NCI-H2227 (cell line): ENCODE results near the gene FADD.

ENCODE experiments used
- DNase-seq: peaks from one replicate; lab custom pipeline; 2025; ENCODE audit not compliant: unreplicated experiment; lab: John Stamatoyannopoulos, UW

The FADD gene

DNA sequence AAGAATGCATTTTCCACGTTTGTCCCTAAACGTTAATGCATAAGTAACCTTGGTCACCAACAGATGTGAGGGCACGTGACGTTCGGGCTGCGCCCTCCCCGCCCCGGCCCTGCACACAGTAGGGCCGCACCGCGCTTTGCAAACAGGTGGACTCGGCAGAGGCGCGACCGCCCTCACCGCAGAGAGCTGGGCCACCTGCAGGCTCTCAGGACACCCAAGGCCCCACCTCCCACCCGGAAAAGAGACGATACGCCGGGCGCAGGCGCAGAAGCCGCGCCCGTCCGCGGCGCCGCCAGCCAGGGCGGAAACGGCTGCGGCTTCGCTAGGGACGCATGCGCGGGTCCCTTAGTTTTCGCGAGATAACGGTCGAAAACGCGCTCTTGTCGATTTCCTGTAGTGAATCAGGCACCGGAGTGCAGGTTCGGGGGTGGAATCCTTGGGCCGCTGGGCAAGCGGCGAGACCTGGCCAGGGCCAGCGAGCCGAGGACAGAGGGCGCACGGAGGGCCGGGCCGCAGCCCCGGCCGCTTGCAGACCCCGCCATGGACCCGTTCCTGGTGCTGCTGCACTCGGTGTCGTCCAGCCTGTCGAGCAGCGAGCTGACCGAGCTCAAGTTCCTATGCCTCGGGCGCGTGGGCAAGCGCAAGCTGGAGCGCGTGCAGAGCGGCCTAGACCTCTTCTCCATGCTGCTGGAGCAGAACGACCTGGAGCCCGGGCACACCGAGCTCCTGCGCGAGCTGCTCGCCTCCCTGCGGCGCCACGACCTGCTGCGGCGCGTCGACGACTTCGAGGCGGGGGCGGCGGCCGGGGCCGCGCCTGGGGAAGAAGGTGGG is at the start of gene FADD:
Gene FADD, plus strand, starts transcription at position 377 of the 831 bp plus-strand sequence. Its CDS starts 164 bp downstream, at position 541.
- peak; percentile 98 for DNase-seq

- DNase-seq = no peak
Measured at GRCh38 chr11:70155386-70155785, 47.7 kb upstream of the FADD start.

GRCh38 chr11:70156291-70157037 is 46.6 kb upstream of the FADD start:
- no peak for DNase-seq

DNA sequence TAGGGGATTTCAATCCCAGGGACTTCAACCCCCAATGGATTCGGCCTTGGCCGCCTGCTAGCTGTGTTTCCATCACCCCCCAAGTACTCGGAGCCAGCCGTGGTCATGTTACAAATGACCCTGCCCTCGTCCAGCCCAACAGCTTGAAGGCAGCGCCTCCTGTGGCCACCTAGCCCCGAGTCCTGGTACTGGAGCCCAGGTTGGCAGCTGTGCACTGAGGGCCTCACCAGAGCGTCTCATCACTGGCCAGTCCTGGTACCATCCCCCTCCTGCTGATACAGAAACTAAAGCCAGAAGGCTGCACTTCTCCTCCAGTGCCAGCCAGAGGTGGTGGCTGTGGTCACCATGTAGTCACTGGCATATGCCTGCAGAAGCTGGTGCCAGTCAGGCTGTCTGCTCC is 44.9 kb upstream of the FADD start:
- no peak for DNase-seq

GRCh38 chr11:70158757-70159389 is 44.2 kb upstream of the FADD start:
- no peak for DNase-seq

DNA sequence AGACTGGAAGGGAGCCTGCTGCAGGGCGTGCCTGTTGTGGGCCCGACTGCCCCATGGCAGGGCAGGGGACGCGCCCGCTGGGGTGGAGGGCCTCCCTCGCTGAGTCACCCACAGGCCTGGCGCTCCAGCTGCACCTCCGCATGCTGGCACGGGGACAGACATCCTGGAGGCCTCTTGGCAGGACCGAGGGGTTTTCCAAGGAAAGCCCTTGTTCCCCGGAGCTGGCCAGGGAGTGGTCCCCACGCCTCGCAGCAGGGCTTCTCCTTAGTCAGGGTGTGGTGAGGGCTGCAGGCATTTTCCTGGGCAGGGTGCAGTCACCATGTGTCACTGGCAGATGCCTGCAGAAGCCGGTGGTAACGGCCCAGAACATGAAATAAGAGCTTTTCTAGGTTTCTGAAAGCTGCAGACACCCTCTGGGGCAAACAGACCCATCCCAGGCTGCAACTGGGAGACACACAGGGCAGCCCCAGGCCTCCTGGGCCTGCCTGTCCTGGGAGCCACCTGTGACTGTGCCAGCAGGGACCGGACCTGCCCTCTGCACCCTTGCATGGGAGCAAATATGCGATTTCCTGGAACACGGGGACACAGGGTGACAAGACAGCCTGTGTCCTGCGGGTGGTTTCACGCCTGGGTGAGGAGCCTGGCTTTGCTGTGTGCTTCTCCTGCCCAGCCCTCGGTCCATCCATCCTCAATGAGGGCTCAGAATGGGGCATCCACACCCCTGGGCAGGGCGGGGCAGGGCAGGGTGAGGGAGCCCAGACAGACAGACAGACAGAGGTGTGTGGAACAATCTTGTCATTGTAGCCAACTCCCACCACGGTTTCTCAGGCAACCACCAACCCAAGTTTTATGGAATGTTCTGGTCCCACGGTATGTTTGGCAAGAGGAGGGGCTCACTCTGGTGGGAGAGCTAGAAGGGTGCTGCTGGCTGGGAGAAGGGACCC is 43.2 kb upstream of the FADD start:
- DNase-seq = no peak

- no peak for DNase-seq
Measured at GRCh38 chr11:70161043-70161625, 42.0 kb upstream of the FADD start.

GRCh38 chr11:70164705-70165104 is 38.4 kb upstream of the FADD start:
- no peak for DNase-seq

GRCh38 chr11:70167120-70167519 is 36.0 kb upstream of the FADD start:
- DNase-seq = no peak

DNA sequence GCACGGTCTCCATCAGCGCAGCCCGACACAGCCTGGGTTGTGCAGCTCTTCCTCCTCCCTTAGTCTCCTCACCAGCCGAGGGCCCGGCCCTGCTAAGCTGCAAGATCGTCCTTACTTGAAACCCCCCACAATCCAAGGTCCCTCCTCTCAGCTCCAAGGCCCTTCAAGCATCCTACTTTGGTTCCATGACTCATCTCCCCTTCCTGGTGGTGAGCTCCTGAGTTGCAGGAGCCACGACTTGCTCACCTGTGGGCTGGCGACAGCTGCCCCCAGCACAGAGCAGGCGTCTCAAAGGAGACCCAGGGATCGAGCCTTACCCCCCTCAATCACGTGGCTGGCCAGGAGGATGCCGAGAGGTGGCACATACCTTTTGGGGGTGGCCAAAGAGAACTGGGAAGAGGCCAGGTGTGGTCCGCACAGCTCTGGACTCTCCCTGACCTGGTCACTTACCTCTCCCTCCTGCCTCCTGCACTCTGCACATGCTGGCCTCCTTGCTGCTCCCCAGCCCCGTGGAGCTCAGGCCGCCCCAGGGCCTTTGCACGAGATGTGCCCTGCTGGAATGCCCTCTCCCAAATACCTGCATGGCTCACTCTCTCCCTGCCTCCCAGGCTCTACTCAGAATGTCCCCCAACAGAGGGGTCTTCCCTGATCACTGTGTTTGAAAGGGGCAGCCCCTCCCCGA is 35.2 kb upstream of the FADD start:
- DNase-seq = no peak

- DNase-seq = no peak
Measured at GRCh38 chr11:70168405-70168754, 34.7 kb upstream of the FADD start.

GRCh38 chr11:70169127-70169526 is 34.0 kb upstream of the FADD start:
- no peak for DNase-seq

DNA sequence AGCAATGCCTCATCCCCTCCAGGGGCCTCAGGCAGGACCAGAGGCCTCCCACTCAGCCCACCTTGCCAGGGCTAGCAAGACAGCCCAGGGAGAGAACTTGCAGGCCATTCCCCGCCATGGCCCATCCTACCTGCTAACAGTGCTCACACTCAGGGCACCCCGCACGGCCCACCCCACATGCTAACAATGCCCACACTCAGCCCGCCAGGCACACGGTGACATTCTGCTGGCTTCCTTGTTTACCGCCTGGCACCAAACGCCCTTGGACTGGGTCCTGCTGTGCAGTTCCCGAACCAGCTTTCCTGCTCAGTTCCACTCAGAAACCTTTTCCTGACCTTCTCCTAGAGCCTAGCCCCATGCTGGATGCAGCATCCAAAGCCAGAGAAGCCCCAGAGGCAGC is 33.5 kb upstream of the FADD start:
- DNase-seq = no peak

DNA sequence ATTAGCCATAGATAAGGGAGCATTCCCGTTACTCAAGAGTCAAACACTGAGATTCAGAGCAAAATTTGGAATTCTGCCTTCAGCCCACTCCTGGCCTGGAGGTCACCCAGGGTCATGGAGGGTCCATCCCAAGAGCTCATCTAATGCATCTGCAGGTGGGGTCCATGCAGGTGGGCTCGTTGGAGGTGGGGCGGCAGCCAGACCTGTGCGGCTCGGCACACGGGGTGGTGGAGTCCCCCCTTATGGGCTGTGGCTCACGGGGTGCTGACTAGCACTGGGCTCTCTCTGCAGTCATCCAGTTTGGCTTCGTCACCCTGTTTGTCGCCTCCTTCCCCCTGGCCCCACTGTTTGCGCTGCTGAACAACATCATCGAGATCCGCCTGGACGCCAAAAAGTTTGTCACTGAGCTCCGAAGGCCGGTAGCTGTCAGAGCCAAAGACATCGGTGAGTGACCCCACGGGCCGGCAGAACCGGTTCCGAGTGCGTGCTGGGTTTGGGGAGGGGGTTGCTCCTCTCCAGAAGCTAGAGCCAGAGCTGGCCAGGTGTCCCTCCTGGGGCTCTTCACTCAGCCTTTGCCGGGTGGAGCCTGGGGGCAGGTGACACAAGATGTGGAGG is 32.4 kb upstream of the FADD start:
- no peak for DNase-seq

DNA sequence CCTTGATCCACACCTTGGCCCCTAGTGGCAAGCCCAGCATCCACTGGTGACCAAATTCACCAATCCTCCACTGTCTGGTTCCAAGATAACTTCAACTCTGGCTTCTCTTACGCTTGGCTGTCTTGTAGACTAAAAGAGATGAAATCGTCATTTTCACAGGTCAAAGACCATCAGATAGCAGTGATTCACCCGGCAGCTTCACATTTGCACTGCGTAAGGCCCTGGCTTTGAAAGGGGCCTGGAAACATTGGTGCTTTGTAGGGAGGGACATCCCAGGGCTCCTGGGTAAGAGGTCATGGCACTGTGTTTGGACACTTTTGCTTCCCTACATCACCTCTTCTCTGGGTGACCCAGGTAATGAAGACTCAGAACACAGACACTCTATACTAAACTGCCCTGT is 30.1 kb upstream of the FADD start:
- DNase-seq = no peak

DNA sequence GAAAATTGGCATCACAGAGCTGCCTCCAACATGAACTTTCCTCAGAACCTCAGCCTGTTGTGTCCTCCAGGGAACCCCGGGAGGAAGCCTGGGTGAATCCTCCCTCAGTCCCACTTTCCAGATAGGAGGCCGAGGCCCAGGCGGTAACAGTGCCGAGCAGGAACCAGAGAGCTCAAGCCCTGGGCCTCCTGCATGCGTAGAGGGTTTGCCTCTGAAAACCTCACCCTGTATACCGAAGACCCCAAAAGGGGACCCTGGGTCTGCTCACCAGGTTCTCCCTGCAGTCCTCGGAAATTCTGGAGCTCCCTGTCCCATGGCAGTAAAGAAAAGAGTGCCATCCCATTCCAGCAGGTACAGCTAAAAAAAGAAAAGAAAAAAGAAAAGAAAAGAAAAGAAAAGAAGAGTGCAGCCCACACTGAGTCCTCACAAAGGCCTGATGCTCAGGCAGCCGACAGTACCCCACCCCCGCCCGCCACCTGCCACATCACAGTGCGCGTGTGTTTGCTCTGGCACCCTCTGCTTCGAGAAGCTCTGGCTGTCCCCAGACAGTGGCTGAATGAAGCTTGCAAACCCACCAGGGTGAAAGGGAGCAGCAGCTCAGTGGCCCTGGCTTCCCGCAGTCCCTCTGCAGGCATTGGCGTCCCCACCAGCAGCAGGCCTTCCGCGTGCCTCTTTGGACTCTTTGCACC is 28.4 kb upstream of the FADD start:
- no peak for DNase-seq

GRCh38 chr11:70175236-70175698 is 27.8 kb upstream of the FADD start:
- DNase-seq = no peak

DNA sequence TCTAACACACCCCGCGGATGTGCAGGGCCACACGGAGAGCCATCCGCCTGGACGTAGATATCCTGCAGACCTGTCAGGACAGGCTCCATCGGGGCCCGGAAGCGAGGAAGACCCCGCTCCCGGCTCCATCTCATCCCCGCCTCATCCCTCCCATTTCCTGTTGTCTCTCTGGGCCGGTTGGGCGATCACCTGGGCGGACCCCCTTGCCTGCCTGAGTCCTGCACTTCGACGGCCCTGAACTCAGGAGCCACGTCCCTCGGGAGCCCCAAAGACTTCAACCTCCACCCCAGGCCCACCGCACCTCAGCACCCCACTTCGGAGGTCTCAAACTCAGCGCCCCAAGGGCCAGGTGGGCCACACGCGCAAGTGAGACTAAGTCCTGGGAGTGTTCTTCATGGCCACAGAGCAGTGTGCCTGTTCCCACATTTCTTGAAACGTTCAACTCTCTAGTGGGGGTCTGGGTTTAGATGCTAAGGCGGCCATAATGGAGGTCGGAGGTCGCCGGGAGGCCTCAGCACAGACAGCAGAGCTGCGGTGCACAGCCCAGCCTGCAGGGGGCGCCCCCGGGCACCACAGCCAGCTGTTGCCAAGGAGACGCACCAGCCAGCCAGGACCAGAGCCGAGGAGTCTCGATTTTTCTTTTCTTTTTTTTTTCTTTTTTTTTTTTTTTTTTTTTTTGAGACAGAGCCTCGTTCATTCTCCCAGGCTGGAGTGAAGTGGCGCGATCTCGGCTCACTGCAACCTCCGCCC is 26.0 kb upstream of the FADD start:
- peak; percentile 9 for DNase-seq
